NCI-H1092 (cell line): ENCODE measurements around the gene SLC35B2.

ENCODE experiments used
- DNase-seq: peaks from one replicate; lab custom pipeline; 2025; lab: John Stamatoyannopoulos, UW

SLC35B2 gene

GRCh38 chr6:44253307-44254101, 3.8 kb downstream of the SLC35B2 start:
- no peak for DNase-seq

- no peak for DNase-seq
These were observed 5.5 kb downstream of the SLC35B2 start for GRCh38 chr6:44251576-44252524.

GRCh38 chr6:44250718-44251123, 6.6 kb downstream of the SLC35B2 start:
- no peak for DNase-seq

- no peak for DNase-seq
These were observed 7.1 kb downstream of the SLC35B2 start for GRCh38 chr6:44250067-44250717.

- DNase-seq = no peak
These were observed 8.1 kb downstream of the SLC35B2 start for GRCh38 chr6:44249082-44249748.

- no peak for DNase-seq
These were observed 8.7 kb downstream of the SLC35B2 start for GRCh38 chr6:44248579-44248978.

GRCh38 chr6:44247338-44248302, 9.7 kb downstream of the SLC35B2 start:
- peak; percentile 55 for DNase-seq

- DNase-seq = peak; percentile 99
These were observed 10.5 kb downstream of the SLC35B2 start, which contains the start of gene HSP90AB1 for GRCh38 chr6:44246663-44247337. TSS of gene HSP90AB1 (plus strand) at chr6:44247101. CDS start at chr6:44248630, 1,529 bp downstream.

GRCh38 chr6:44245912-44246662, 11.2 kb downstream of the SLC35B2 start:
- DNase-seq = peak; percentile 76

GRCh38 chr6:44245391-44245911, 11.9 kb downstream of the SLC35B2 start:
- no peak for DNase-seq

- DNase-seq = no peak
These were observed 14.0 kb downstream of the SLC35B2 start for GRCh38 chr6:44243345-44243744.

GRCh38 chr6:44238687-44239350, 18.5 kb downstream of the SLC35B2 start:
- DNase-seq = no peak

- DNase-seq = peak; percentile 60
These were observed 19.4 kb downstream of the SLC35B2 start for GRCh38 chr6:44237813-44238433.

- peak; percentile 83 for DNase-seq
These were observed 20.1 kb downstream of the SLC35B2 start for GRCh38 chr6:44237021-44237812.

GRCh38 chr6:44235891-44236516, 21.3 kb downstream of the SLC35B2 start:
- no peak for DNase-seq

GRCh38 chr6:44235269-44235668, 22.1 kb downstream of the SLC35B2 start:
- DNase-seq = no peak
